Neural progenitor cell (in vitro differentiated cells): ENCODE measurements around the gene STAG1. TPM values are rescaled to one million over a fixed set of nuclear protein-coding genes. Genes with fewer than 3 reads are reported as not detected.
"Not testable (repeated sequence)": the region's sequence is repeated elsewhere in the genome, so short reads cannot be mapped to it uniquely, and the experiment has no call there.

Experiments
- DNase-seq: peaks from one replicate; pipeline ENCODE4 v3.0.0-alpha.2; 2016; ENCODE audit warnings: low spot score
- H2AFZ ChIP-seq: fragments of 200-600 bp; sonication (generic); replicated peaks from 2 replicates; pipeline ENCODE4 v1.6.1; 2016; ENCODE audit warnings: antibody characterized with exemption
- H3F3A ChIP-seq: fragments of 200-600 bp; sonication (generic); 2 replicates; pipeline ENCODE4 v1.6.1; 2016; ENCODE audit warnings: antibody characterized with exemption, low read depth
- H3K27ac ChIP-seq: fragments of 200-600 bp; sonication (generic); 2 replicates; pipeline ENCODE4 v1.5.1; 2016; ENCODE audit warnings: mild to moderate bottlenecking
- H3K27me3 ChIP-seq: fragments of 200-600 bp; sonication (generic); 2 replicates; pipeline ENCODE4 v1.6.1; 2016; ENCODE audit warnings: mild to moderate bottlenecking, moderate library complexity
- H3K36me3 ChIP-seq: fragments of 200-600 bp; sonication (generic); 2 replicates; pipeline ENCODE4 v1.5.1; 2016
- H3K4me1 ChIP-seq: fragments of 200-600 bp; sonication (generic); 2 replicates; pipeline ENCODE4 v1.6.1; 2016; ENCODE audit warnings: mixed run types
- H3K4me2 ChIP-seq: fragments of 200-600 bp; sonication (generic); 2 replicates; pipeline ENCODE4 v1.6.1; 2016
- H3K4me3 ChIP-seq: fragments of 200-600 bp; sonication (generic); 2 replicates; pipeline ENCODE4 v1.5.1; 2016
- H3K79me2 ChIP-seq: fragments of 200-600 bp; sonication (generic); 2 replicates; pipeline ENCODE4 v1.6.1; 2016; ENCODE audit warnings: low read depth
- H3K9ac ChIP-seq: fragments of 200-600 bp; sonication (generic); 2 replicates; pipeline ENCODE4 v1.6.1; 2016
- H3K9me3 ChIP-seq: fragments of 200-600 bp; sonication (generic); 2 replicates; pipeline ENCODE4 v1.5.1; 2016; ENCODE audit warnings: low read depth
- H4K20me1 ChIP-seq: fragments of 200-600 bp; sonication (generic); 2 replicates; pipeline ENCODE4 v1.6.1; 2016; ENCODE audit warnings: low read depth
- H3K27ac Mint-ChIP-seq: 3 replicates; pipeline ENCODE4 v1.8.0; 2021; ENCODE audit warnings: mixed read lengths
- H3K27me3 Mint-ChIP-seq: 2 replicates; pipeline ENCODE4 v1.8.0; 2022; ENCODE audit warnings: low read depth, mild to moderate bottlenecking, inconsistent platforms, moderate library complexity, mixed read lengths; ENCODE audit not compliant: insufficient read depth
- H3K36me3 Mint-ChIP-seq: 3 replicates; pipeline ENCODE4 v1.8.0; 2021; ENCODE audit warnings: mixed read lengths
- H3K4me1 Mint-ChIP-seq: 3 replicates; pipeline ENCODE4 v1.8.0; 2021; ENCODE audit warnings: mixed read lengths
- H3K4me3 Mint-ChIP-seq: 3 replicates; pipeline ENCODE4 v1.8.0; 2021; ENCODE audit warnings: mild to moderate bottlenecking, moderate library complexity, mixed read lengths
- H3K9me3 Mint-ChIP-seq: 3 replicates; pipeline ENCODE4 v1.8.0; 2020; ENCODE audit warnings: mixed read lengths
- CTCF ChIP-seq: fragments of 200-600 bp; sonication (generic); IDR thresholded peaks from 2 replicates; pipeline ENCODE4 v1.5.1; 2017; ENCODE audit warnings: antibody characterized with exemption, mild to moderate bottlenecking
- EZH2 ChIP-seq: fragments of 200-600 bp; sonication (generic); IDR thresholded peaks from 2 replicates; pipeline ENCODE4 v1.6.1; 2017; ENCODE audit warnings: antibody characterized with exemption, mild to moderate bottlenecking, moderate library complexity
- EZH2phosphoT487 ChIP-seq: fragments of 200-600 bp; sonication (generic); IDR thresholded peaks from 2 replicates; pipeline ENCODE4 v1.6.1; 2017; ENCODE audit warnings: antibody characterized with exemption
- total RNA-seq: library from RNA; depleted of rRNA; stranded (reverse); fragments of >200 nt; gene quantifications from 2 replicates; pipeline ENCODE4 v1.2.3, GENCODE V29; 2015; ENCODE audit warnings: low replicate concordance

Gene STAG1
- total RNA-seq, 1 donor from 2014 or later: 38.3 TPM

- Histone ChIP-seq H3K27ac (no peak overlapping the region), H3K9ac (no peak overlapping the region)
Observed at GRCh38 chr3:136780741-136781140, 28.6 kb upstream of the STAG1 start.

GRCh38 chr3:136778865-136779264 lies 26.7 kb upstream of the STAG1 start:
- H3K4me3 Mint-ChIP-seq: no peak overlapping the region
- peaks cover 5% of the 10 kb centered on the region for H3K27me3 Mint-ChIP-seq
- H3K36me3 ChIP-seq: no peaks in the 10 kb centered on the region

More at GRCh38 chr3:136780741-136781140, 28.6 kb upstream of the STAG1 start:
- H3F3A ChIP-seq: no peaks in the 10 kb centered on the region
- H3K36me3 Mint-ChIP-seq: peaks cover 3% of the 10 kb centered on the region
- no peaks in the 10 kb centered on the region for H3K9me3 ChIP-seq
- no peaks in the 10 kb centered on the region for H3K4me1 ChIP-seq
- no peak overlapping the region for H3K4me2 ChIP-seq
- peaks cover 37% of the 10 kb centered on the region for H3K4me1 Mint-ChIP-seq
- H3K36me3 ChIP-seq: no peaks in the 10 kb centered on the region
- H3K27me3 Mint-ChIP-seq: peaks cover 10% of the 10 kb centered on the region
- DNase-seq: no peak
- H3K27ac Mint-ChIP-seq: no peak overlapping the region
- H3K27me3 ChIP-seq: no peaks in the 10 kb centered on the region
- H2AFZ ChIP-seq: no peak overlapping the region
- TF ChIP-seq EZH2phosphoT487: no peak
- no peaks in the 10 kb centered on the region for H3K79me2 ChIP-seq
- no peaks in the 10 kb centered on the region for H3K9me3 Mint-ChIP-seq
- H4K20me1 ChIP-seq: no peaks in the 10 kb centered on the region
- H3K4me3 ChIP-seq: no peak overlapping the region
- no peak overlapping the region for H3K4me3 Mint-ChIP-seq

GRCh38 chr3:136772709-136773108 lies 20.5 kb upstream of the STAG1 start:
- no peak overlapping the region for H3K27ac ChIP-seq
- Mint-ChIP-seq H3K4me3 (no peak overlapping the region), H3K27ac (no peak overlapping the region), H3K4me1 (peaks cover 3% of the 10 kb centered on the region), H3K36me3 (no peaks in the 10 kb centered on the region), H3K27me3 (no peaks in the 10 kb centered on the region), H3K9me3 (no peaks in the 10 kb centered on the region)
- H3K4me2 ChIP-seq: no peak overlapping the region
- no peaks in the 10 kb centered on the region for H3K9me3 ChIP-seq
- no peaks in the 10 kb centered on the region for H3K4me1 ChIP-seq
- no peak for DNase-seq
- H3K4me3 ChIP-seq: no peak overlapping the region
- no peaks in the 10 kb centered on the region for H3F3A ChIP-seq
- no peaks in the 10 kb centered on the region for H4K20me1 ChIP-seq
- no peak for TF ChIP-seq CTCF
- no peak for TF ChIP-seq EZH2phosphoT487
- TF ChIP-seq EZH2: no peak
- no peaks in the 10 kb centered on the region for H3K27me3 ChIP-seq
- H3K79me2 ChIP-seq: no peaks in the 10 kb centered on the region
- H3K36me3 ChIP-seq: no peaks in the 10 kb centered on the region
- no peak overlapping the region for H3K9ac ChIP-seq
- no peak overlapping the region for H2AFZ ChIP-seq

More at GRCh38 chr3:136778865-136779264, 26.7 kb upstream of the STAG1 start:
- H3K4me2 ChIP-seq: no peak overlapping the region
- no peaks in the 10 kb centered on the region for H3F3A ChIP-seq
- no peak for DNase-seq
- H3K79me2 ChIP-seq: no peaks in the 10 kb centered on the region
- H4K20me1 ChIP-seq: no peaks in the 10 kb centered on the region
- H3K9ac ChIP-seq: no peak overlapping the region
- TF ChIP-seq CTCF: no peak
- TF ChIP-seq EZH2phosphoT487: no peak
- TF ChIP-seq EZH2: no peak
- H3K27ac Mint-ChIP-seq: peak overlapping the region; percentile 96
- H3K4me3 ChIP-seq: no peak overlapping the region
- H3K4me1 Mint-ChIP-seq: peaks cover 20% of the 10 kb centered on the region
- H3K9me3 Mint-ChIP-seq: no peaks in the 10 kb centered on the region
- H2AFZ ChIP-seq: no peak overlapping the region
- no peak overlapping the region for H3K27ac ChIP-seq
- no peaks in the 10 kb centered on the region for H3K27me3 ChIP-seq
- H3K36me3 Mint-ChIP-seq: peaks cover 3% of the 10 kb centered on the region
- H3K4me1 ChIP-seq: no peaks in the 10 kb centered on the region
- H3K9me3 ChIP-seq: no peaks in the 10 kb centered on the region

GRCh38 chr3:136758160-136759102 lies 6.3 kb upstream of the STAG1 start:
- not testable (repeated sequence) for H3K4me3 ChIP-seq, H3K9ac ChIP-seq, H3K4me2 ChIP-seq, H3K27ac Mint-ChIP-seq, H3K27me3 ChIP-seq, DNase-seq, H3K4me3 Mint-ChIP-seq, H3K27ac ChIP-seq, H3K36me3 ChIP-seq, H3K4me1 ChIP-seq, H3F3A ChIP-seq, H3K9me3 ChIP-seq, H4K20me1 ChIP-seq, H2AFZ ChIP-seq
- peaks cover 30% of the 10 kb centered on the region for H3K9me3 Mint-ChIP-seq
- peak; percentile 64 for TF ChIP-seq CTCF
- H3K79me2 ChIP-seq: peaks cover 10% of the 10 kb centered on the region
- peaks cover 12% of the 10 kb centered on the region for H3K27me3 Mint-ChIP-seq
- H3K4me1 Mint-ChIP-seq: peaks cover 10% of the 10 kb centered on the region
- peaks cover 17% of the 10 kb centered on the region for H3K36me3 Mint-ChIP-seq
